C4-2B (cell line): ENCODE measurements around the gene JAZF1.

Experiments used
- H3K27ac ChIP-seq: fragments of 450-650 bp; 2 replicates; pipeline ENCODE4 v1.5.1; 2017
- ZFX ChIP-seq: fragments of 450-650 bp; IDR thresholded peaks from 2 replicates; pipeline ENCODE4 v1.6.1; 2017
- TF ChIP-seq, protein P1 (sequence below): fragments of 450-650 bp; conservative IDR thresholded peaks from 2 replicates; pipeline ENCODE4 v1.5.1; 2017; ENCODE audit warnings: mild to moderate bottlenecking

JAZF1 gene

DNA sequence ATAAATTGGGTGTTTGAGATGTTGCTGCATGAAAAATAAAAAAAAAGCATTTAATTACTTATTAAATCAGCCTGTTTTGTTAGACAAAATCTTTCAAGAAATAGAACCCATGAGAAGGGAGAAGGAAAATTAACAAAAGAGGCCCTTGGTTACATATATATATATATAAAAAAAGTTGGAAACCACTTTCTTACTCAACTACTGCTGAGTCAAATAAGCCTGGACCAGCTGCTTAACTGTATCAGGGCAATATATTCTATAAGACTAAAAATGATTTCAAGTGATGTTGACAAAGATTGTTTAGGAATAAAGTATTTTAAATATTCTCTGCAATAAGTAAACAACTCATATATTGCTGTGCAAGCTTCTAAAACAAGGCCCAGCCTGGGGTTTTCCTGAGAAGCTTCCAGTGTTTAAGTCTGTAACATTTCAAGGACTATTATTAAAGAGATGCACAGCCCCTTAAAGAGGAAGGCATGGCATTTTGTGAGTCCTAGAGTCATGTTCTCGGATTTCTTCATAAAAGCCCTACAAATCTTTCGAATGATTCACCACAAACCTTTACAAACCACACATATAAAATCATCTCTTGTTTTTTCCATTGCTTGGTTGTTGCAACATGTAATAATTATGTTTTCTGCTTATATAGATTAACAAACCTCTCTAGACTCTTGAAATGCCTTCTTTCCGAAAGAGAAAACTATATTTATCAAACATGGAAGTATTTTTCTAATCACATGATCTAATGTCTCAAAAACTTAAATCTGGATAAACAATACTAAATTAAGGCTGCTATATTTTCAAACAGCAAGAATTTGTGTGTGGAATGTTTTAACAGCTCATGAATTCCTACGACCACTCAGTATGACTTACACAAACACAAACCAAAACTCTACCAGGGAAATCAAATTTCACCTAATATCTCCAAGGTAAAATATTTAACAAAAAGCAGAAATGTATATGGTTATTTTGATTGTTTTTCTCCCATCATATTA, 14.3 kb downstream of the JAZF1 start:
- TF ChIP-seq, protein P1, sequence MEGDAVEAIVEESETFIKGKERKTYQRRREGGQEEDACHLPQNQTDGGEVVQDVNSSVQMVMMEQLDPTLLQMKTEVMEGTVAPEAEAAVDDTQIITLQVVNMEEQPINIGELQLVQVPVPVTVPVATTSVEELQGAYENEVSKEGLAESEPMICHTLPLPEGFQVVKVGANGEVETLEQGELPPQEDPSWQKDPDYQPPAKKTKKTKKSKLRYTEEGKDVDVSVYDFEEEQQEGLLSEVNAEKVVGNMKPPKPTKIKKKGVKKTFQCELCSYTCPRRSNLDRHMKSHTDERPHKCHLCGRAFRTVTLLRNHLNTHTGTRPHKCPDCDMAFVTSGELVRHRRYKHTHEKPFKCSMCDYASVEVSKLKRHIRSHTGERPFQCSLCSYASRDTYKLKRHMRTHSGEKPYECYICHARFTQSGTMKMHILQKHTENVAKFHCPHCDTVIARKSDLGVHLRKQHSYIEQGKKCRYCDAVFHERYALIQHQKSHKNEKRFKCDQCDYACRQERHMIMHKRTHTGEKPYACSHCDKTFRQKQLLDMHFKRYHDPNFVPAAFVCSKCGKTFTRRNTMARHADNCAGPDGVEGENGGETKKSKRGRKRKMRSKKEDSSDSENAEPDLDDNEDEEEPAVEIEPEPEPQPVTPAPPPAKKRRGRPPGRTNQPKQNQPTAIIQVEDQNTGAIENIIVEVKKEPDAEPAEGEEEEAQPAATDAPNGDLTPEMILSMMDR = no peak
- TF ChIP-seq ZFX = no peak
- no peak overlapping the region for H3K27ac ChIP-seq

DNA sequence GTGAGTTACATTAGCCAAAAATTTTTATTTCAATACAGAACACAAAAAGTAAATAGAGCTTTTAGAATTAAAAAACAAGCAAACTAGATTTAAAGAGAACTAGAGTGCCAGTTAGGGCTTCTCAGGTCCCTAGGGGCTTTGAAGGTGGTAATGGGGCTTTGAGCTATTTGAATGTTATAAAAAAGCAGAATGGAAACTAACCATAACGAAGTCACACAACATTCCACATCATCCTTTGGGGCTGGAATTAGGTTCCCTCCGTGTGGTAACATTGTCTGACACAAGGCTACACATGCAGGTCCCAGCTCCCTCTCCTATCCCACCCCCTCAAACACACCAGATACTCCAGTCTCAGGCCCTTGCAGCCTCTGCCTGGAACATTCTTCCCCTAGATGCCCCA, 15.3 kb downstream of the JAZF1 start:
- H3K27ac ChIP-seq = no peak overlapping the region
- TF ChIP-seq, protein P1 = no peak
- no peak for TF ChIP-seq ZFX

DNA sequence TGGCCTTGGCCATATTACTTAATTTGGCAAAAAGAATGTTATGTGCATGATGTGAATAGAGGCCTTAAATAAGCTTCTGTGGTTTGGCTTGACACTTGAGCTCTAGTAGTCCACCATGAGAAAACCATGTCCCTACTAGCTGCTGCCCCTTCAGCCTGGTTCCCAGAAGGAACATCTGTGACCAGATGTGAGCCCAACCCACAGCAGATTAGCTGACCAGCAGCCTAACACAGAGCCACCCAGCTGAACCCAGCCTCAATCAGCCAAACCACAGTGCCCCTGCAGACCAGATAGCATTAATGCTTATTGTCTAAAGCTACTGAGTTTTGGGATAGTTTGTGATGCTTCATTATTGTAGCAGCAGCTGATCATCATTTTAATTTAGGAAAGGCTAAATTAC, 16.6 kb downstream of the JAZF1 start:
- TF ChIP-seq ZFX = no peak
- TF ChIP-seq, protein P1 = no peak
- H3K27ac ChIP-seq = no peak overlapping the region

DNA sequence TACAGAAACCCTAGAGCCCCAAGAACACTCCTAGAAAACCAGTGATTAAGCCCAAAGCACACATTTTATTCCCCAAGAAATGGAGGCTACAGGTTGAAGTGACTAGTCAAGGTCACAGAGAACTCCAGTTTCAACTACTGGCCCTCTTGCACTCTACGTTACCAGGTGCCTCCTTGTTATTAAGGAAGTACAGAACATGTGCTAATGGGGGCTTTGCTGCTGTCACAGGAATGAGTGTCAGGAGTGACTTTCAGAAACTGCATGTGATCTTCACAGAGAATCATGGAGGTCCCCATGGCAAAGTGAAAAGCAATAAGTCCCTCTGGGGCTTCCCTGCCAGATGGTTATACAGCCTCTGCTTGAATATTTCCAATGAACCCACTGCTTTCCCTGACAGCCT, 19.3 kb downstream of the JAZF1 start:
- TF ChIP-seq, protein P1 = no peak
- no peak for TF ChIP-seq ZFX
- H3K27ac ChIP-seq = no peak overlapping the region

DNA sequence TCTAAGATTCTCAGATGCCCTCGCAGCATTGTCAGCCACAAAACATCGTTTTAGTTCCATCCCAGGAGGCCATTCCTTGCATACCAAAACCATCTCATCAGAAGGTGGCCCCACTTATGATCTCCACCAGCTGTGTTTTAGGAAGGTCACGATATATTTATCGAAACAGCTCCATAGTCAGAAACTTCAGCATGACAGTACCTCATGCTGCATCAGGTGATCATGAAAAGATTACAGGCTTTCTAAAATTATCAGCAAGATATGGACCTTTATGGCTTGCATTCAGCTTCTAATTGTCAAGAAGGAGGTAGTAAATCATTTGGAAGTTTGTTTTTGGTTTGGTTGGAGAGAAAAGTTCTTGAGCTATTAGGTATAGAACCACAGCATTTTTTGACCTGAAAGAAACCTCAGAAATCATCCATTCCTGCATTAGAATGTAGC, 20.0 kb downstream of the JAZF1 start:
- no peak for TF ChIP-seq ZFX
- TF ChIP-seq, protein P1 = no peak
- no peak overlapping the region for H3K27ac ChIP-seq

DNA sequence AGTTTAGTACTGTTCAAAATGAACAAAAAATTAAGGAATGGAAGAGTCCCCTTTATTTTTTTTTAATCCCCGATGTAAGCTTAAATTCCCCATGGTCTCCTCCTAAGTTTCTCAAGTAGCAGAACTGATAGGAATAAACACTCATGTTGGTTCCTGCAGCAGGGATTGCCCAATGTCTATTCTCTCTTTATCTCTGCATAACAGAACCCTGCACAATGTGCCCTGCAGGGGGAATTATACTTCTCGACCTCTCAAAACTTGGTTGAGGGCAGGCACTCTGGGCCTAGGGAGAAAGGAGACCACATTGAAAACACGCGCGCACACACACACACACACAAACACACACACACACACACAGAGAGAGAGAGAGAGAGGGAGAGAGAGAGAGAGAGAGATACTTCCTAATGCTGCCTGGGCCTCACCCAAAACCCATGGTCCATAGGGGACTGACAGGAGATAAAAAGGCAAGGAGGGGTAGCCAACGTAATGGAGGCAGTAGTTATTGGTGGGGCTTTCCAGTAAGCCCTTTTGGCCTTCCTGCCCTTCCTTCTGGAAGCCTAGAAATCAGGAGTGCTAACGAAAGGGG, 22.7 kb downstream of the JAZF1 start:
- no peak for TF ChIP-seq ZFX
- H3K27ac ChIP-seq = no peak overlapping the region

DNA sequence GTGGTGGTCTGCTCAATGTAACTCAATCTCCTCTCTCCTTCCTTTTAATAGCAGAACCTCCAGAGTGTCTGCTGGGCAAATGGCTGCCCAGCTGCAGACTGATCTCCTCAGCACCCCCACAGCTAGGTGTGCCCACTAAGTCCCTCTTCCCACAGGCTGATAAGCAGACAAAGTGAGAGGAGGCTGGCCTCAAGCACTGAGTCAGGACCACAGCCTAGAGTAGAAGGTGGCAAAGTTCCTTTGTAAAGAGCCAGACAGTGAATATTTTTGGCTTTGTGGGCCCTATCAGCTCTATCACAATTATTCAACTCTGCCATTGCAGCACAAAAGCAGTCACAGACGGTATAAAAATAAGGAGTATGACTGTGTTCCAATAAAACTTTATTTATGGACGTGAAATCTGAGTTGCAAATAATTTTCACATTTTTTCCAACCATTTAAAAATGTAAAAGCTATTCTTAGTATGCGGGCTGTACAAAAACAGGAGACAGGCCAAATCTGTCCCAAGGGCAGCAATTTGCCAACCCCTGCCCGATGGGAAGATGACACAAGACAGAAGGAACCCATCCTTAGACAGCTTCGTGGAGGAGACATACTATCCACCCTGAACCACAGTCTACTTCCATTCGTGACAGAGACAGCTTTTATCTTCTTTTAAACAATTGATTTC, 23.4 kb downstream of the JAZF1 start:
- H3K27ac ChIP-seq = no peak overlapping the region
- TF ChIP-seq, protein P1 = no peak
